ENCODE measurements around the gene DAPK2. TPM values are rescaled to one million over a fixed set of nuclear protein-coding genes. Genes with fewer than 3 reads are reported as not detected.

DAPK2 gene
- total RNA-seq, 1 experiment from 2014 or later = 2.3 TPM

GRCh38 chr15:63994073-63994600 lies 52.1 kb downstream of the DAPK2 start (continued):
- no peak for TF ChIP-seq FOXJ3 (CRISPR knock-in tag; IDR thresholded peaks at IDR 0.05; ENCODE audit: borderline replicate concordance)
- TF ChIP-seq AFF4 (CRISPR knock-in tag; IDR thresholded peaks at IDR 0.05; ENCODE audit: borderline replicate concordance) = no peak
- no peak for TF ChIP-seq ATF3 (CRISPR knock-in tag; conservative IDR thresholded peaks at IDR 0.05)
- no peak for TF ChIP-seq ARID4B (CRISPR knock-in tag; IDR thresholded peaks at IDR 0.05; ENCODE audit: borderline replicate concordance)
- TF ChIP-seq IRF2 (CRISPR knock-in tag; IDR thresholded peaks at IDR 0.05; ENCODE audit: borderline replicate concordance, low read depth) = no peak
- TF ChIP-seq ZNF138 (CRISPR knock-in tag; conservative IDR thresholded peaks at IDR 0.05) = no peak
- no peak for TF ChIP-seq SMAD4 (CRISPR knock-in tag; IDR thresholded peaks at IDR 0.05)
- TF ChIP-seq MLX (CRISPR knock-in tag; IDR thresholded peaks at IDR 0.05) = no peak
- no peak for TF ChIP-seq JUN (CRISPR knock-in tag; IDR thresholded peaks at IDR 0.05)

GRCh38 chr15:63992300-63992699 lies 54.0 kb downstream of the DAPK2 start:
- ATAC-seq = no peak
- H3K4me1 Mint-ChIP-seq = no peaks in the 10 kb centered on the region
- H3K9me3 Mint-ChIP-seq = no peaks in the 10 kb centered on the region
- no peaks in the 10 kb centered on the region for H3K36me3 Mint-ChIP-seq
- no peak overlapping the region for H3K4me3 Mint-ChIP-seq
- CTCF ChIA-PET = interaction anchor here (1.1 to 2.1 kb wide), 2 partner anchors 9 to 48 kb away, joined by 4 to 9 read pairs; no protein-coding TSS in a partner anchor
- no peak for DNase-seq (ENCODE audit: low spot score)
- no peaks in the 10 kb centered on the region for H3K27me3 Mint-ChIP-seq (ENCODE audit: low read depth)
- H3K27ac Mint-ChIP-seq = no peak overlapping the region
- POLR2A ChIA-PET = no interaction called here
- TF ChIP-seq ARID4B (CRISPR knock-in tag; IDR thresholded peaks at IDR 0.05; ENCODE audit: borderline replicate concordance) (no peak), ZNF219 (CRISPR knock-in tag; IDR thresholded peaks at IDR 0.05; ENCODE audit: borderline replicate concordance) (no peak), ZNF512 (CRISPR knock-in tag; IDR thresholded peaks at IDR 0.05; ENCODE audit: borderline replicate concordance) (no peak), ZSCAN18 (CRISPR knock-in tag; IDR thresholded peaks at IDR 0.05) (no peak), MXD4 (CRISPR knock-in tag; IDR thresholded peaks at IDR 0.05; ENCODE audit: borderline replicate concordance) (no peak), SMAD3 (CRISPR knock-in tag; IDR thresholded peaks at IDR 0.05; ENCODE audit: borderline replicate concordance) (no peak), NR1H2 (CRISPR knock-in tag; IDR thresholded peaks at IDR 0.05) (no peak), ZNF317 (CRISPR knock-in tag; IDR thresholded peaks at IDR 0.05; ENCODE audit: borderline replicate concordance, low read depth) (no peak)

Measured in WTC11 (cell line).